Mesenchymal stem cell (in vitro differentiated cells and primary cell): ENCODE results near the gene SPATS2.
"Not testable (repeated sequence)": the region's sequence is repeated elsewhere in the genome, so short reads cannot be mapped to it uniquely, and the experiment has no call there.

Experiments used
- DNase-seq: peaks from one replicate; pipeline ENCODE4 v3.0.0-alpha.2; 2013
- H2AFZ ChIP-seq: one replicate; pipeline ENCODE4 v1.6.1; 2013; ENCODE audit warnings: low read depth, mild to moderate bottlenecking, control low read depth, inconsistent platforms, low read length, moderate library complexity
- H2AK5ac ChIP-seq: 2 replicates; pipeline ENCODE4 v1.6.1; 2013; ENCODE audit warnings: low read length, moderate library complexity, mild to moderate bottlenecking, inconsistent platforms; ENCODE audit not compliant: severe bottlenecking
- H2BK120ac ChIP-seq: one replicate; pipeline ENCODE4 v1.6.1; 2013; ENCODE audit warnings: low read depth, mild to moderate bottlenecking, inconsistent platforms, low read length, moderate library complexity
- H2BK12ac ChIP-seq, 2 experiments: one replicate each; pipeline ENCODE4 v1.6.1; 2013; ENCODE audit warnings: inconsistent platforms in 2 of 2, low read length in 2 of 2, mild to moderate bottlenecking in 2 of 2, moderate library complexity in 2 of 2, control low read depth in 1 of 2
- H2BK15ac ChIP-seq: one replicate; pipeline ENCODE4 v1.6.1; 2013; ENCODE audit warnings: mild to moderate bottlenecking, low read depth, inconsistent platforms; ENCODE audit not compliant: poor library complexity, severe bottlenecking
- H2BK5ac ChIP-seq: 2 replicates; pipeline ENCODE4 v1.6.1; 2013; ENCODE audit warnings: low read depth, mild to moderate bottlenecking, low read length, control low read depth, inconsistent platforms; ENCODE audit not compliant: poor library complexity, severe bottlenecking
- H3K14ac ChIP-seq, 2 experiments: one replicate each; pipeline ENCODE4 v1.6.1; 2013; ENCODE audit warnings: inconsistent platforms in 2 of 2, low read length in 2 of 2, control low read depth in 1 of 2, mild to moderate bottlenecking in 1 of 2, moderate library complexity in 1 of 2
- H3K18ac ChIP-seq, 2 experiments: one replicate each; pipeline ENCODE4 v1.6.1; 2013; ENCODE audit warnings: inconsistent platforms in 2 of 2, low read length in 2 of 2, control low read depth in 1 of 2, low read depth in 1 of 2, mild to moderate bottlenecking in 1 of 2
- H3K23ac ChIP-seq, 2 experiments: one replicate each; pipeline ENCODE4 v1.6.1; 2013; ENCODE audit warnings: inconsistent platforms in 2 of 2, low read length in 2 of 2, mild to moderate bottlenecking in 2 of 2, moderate library complexity in 2 of 2, control low read depth in 1 of 2
- H3K27ac ChIP-seq: 2 replicates; pipeline ENCODE4 v1.5.1; 2013; ENCODE audit warnings: mild to moderate bottlenecking, moderate library complexity, low read length, control low read depth, inconsistent platforms; ENCODE audit not compliant: poor library complexity, severe bottlenecking
- H3K27me3 ChIP-seq, 2 experiments: 2 replicates each; pipeline versions ENCODE4 v1.6.1 to v1.7.0; 2013; ENCODE audit warnings: low read length in 2 of 2, mild to moderate bottlenecking in 2 of 2, moderate library complexity in 2 of 2, control low read depth in 1 of 2, inconsistent platforms in 1 of 2; ENCODE audit not compliant: control insufficient read depth in 1 of 2, insufficient read depth in 1 of 2
- H3K36me3 ChIP-seq, 2 experiments: 2 replicates each; pipeline versions ENCODE4 v1.6.1 to v1.7.0; 2013; ENCODE audit warnings: low read length in 2 of 2, control low read depth in 1 of 2, inconsistent platforms in 1 of 2, low read depth in 1 of 2, mild to moderate bottlenecking in 1 of 2; ENCODE audit not compliant: insufficient read depth in 2 of 2, control insufficient read depth in 1 of 2
- H3K4ac ChIP-seq, 2 experiments: one replicate each; pipeline ENCODE4 v1.6.1; 2013; ENCODE audit warnings: inconsistent platforms in 2 of 2, low read length in 2 of 2, mild to moderate bottlenecking in 2 of 2, moderate library complexity in 2 of 2, control low read depth in 1 of 2, low read depth in 1 of 2
- H3K4me1 ChIP-seq: 2 replicates; pipeline ENCODE4 v1.6.1; 2013; ENCODE audit warnings: low read depth, low read length, control low read depth; ENCODE audit not compliant: control insufficient read depth, insufficient read depth
- H3K4me2 ChIP-seq: 2 replicates; pipeline ENCODE4 v1.6.1; 2013; ENCODE audit warnings: low read length, mild to moderate bottlenecking, inconsistent platforms; ENCODE audit not compliant: poor library complexity, severe bottlenecking
- H3K4me3 ChIP-seq, 2 experiments: 2 replicates each; pipeline versions ENCODE4 v1.5.1 to v1.7.0; 2013; ENCODE audit warnings: low read length in 2 of 2, mild to moderate bottlenecking in 2 of 2, control low read depth in 1 of 2, low read depth in 1 of 2; ENCODE audit not compliant: insufficient read depth in 1 of 2
- H3K79me1 ChIP-seq: replicated peaks from 2 replicates; pipeline ENCODE4 v1.6.1; 2013; ENCODE audit warnings: mild to moderate bottlenecking, control low read depth, low read length, inconsistent platforms; ENCODE audit not compliant: poor library complexity, severe bottlenecking
- H3K9ac ChIP-seq: 2 replicates; pipeline ENCODE4 v1.7.0; 2013; ENCODE audit warnings: mild to moderate bottlenecking, low read length, moderate library complexity
- H3K9me3 ChIP-seq: 2 replicates; pipeline ENCODE4 v1.7.0; 2013; ENCODE audit warnings: mild to moderate bottlenecking, low read length; ENCODE audit not compliant: control insufficient read depth
- H4K8ac ChIP-seq: one replicate; pipeline ENCODE4 v1.6.1; 2013; ENCODE audit warnings: inconsistent platforms, mild to moderate bottlenecking, low read length, moderate library complexity
- H4K91ac ChIP-seq: one replicate; pipeline ENCODE4 v1.6.1; 2013; ENCODE audit warnings: mild to moderate bottlenecking, low read length, inconsistent platforms
- WGBS: methylation state at CpG from one replicate; pipeline ENCODE4 v1.1.7; 2013; ENCODE audit warnings: mixed read lengths; 5-methylcytosine and 5-hydroxymethylcytosine counted together

Gene SPATS2

DNA sequence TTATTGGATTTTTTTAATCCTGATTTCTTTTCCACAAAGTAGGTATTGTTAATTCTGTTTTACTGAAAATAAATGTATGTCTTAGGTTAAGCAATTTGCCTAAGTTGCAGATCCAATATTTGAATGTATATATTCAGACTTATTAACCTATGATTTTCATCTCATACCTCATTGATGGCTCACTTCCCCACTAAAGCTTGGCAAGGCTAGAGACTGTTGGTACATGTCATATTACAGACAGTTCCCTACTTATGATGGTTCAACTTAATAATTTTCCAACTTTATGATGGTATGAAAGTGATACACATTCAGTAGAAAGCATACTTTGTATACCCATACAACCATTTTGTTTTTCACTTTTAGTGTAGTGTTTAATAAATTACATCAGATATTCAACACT lies 138.4 kb downstream of the SPATS2 start:
- H3K4me1 ChIP-seq: peaks cover 9% of the 10 kb centered on the region
- no peak overlapping the region for H2BK120ac ChIP-seq
- H3K36me3 ChIP-seq: peaks cover 10 to 32% of the 10 kb centered on the region in 2 experiments
- H3K9me3 ChIP-seq: no peaks in the 10 kb centered on the region
- H2BK5ac ChIP-seq: no peak overlapping the region
- peaks cover 5% of the 10 kb centered on the region for H3K79me1 ChIP-seq
- no peak overlapping the region for H2BK15ac ChIP-seq
- H2BK12ac ChIP-seq: no peak overlapping the region
- H3K4me3 ChIP-seq: no peak overlapping the region
- H3K14ac ChIP-seq: no peak overlapping the region
- H2AFZ ChIP-seq: no peak overlapping the region
- H3K9ac ChIP-seq: no peak overlapping the region
- no peak for DNase-seq
- H4K91ac ChIP-seq: no peak overlapping the region
- H3K4ac ChIP-seq: no peak overlapping the region
- H2AK5ac ChIP-seq: no peak overlapping the region
- H3K27me3 ChIP-seq: no peaks in the 10 kb centered on the region
- no peak overlapping the region for H4K8ac ChIP-seq
- no peak overlapping the region for H3K27ac ChIP-seq
- no peak overlapping the region for H3K23ac ChIP-seq
- H3K18ac ChIP-seq: no peak overlapping the region
- H3K4me2 ChIP-seq: no peak overlapping the region

DNA sequence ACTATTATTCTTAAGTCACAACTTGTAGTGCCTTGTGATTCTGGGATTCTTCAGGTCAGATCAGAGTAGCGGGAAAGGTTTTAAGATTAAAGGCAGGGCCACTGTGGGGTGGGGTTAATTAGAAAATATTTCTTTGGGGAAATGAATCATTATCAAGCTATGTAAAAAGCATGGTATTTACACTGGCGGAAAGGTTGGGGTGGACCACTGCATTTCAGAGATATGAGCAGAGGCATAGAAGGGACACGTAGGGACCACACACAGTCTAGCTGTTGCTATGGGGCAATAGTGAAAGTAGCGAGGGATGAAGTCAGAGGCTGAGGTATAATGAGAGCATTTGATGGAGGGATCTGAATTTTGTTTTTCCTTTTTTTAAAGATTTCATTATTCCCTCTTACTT lies 139.9 kb downstream of the SPATS2 start:
- Histone ChIP-seq H3K4me3 (no peak overlapping the region), H4K8ac (no peak overlapping the region), H2AFZ (no peak overlapping the region), H2AK5ac (no peak overlapping the region), H3K4me1 (peaks cover 9% of the 10 kb centered on the region), H3K27me3 (no peaks in the 10 kb centered on the region), H3K9ac (no peak overlapping the region), H3K14ac (no peak overlapping the region), H3K9me3 (no peaks in the 10 kb centered on the region), H3K23ac (no peak overlapping the region), H2BK12ac (no peak overlapping the region), H3K18ac (no peak overlapping the region), H3K4me2 (no peak overlapping the region), H3K79me1 (peaks cover 5% of the 10 kb centered on the region), H3K4ac (no peak overlapping the region), H2BK5ac (peak overlapping the region; percentile 51), H2BK15ac (no peak overlapping the region), H4K91ac (no peak overlapping the region), H3K27ac (peak overlapping the region; percentile 43), H3K36me3 (peaks cover 5 to 23% of the 10 kb centered on the region in 2 experiments), H2BK120ac (no peak overlapping the region)
- 12% methylated on average over 3 of the region's 4 CpGs for WGBS
- peak; percentile 84 for DNase-seq

DNA sequence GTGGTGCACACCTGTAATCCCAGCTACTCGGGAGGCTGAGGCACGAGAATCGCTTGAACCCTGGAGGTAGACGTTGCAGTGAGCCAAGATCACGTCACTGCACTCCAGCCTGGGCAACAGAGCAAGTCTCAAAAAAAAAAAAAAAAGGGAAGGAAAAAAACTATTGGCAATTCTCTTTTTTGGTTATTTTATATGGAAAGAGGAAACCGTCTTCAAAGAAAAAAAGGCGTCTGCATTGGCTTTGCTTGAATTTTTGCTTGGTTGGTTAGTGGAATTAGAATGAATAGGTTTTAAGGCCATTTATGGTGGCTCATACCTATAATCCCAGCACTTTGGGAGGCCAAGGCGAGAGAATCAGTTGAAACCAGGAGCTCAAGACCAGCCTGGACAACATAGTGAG lies 142.4 kb downstream of the SPATS2 start:
- peaks cover 3 to 11% of the 10 kb centered on the region in 2 experiments for H3K36me3 ChIP-seq
- H2BK5ac ChIP-seq, DNase-seq, H3K79me1 ChIP-seq, H4K8ac ChIP-seq, H3K4me1 ChIP-seq, H2BK12ac ChIP-seq, H2AK5ac ChIP-seq, H3K9ac ChIP-seq, H3K9me3 ChIP-seq, H3K4ac ChIP-seq, H3K23ac ChIP-seq, H3K27ac ChIP-seq, H2BK120ac ChIP-seq, H3K27me3 ChIP-seq, H3K4me2 ChIP-seq, H2BK15ac ChIP-seq, H3K14ac ChIP-seq, H4K91ac ChIP-seq, H3K4me3 ChIP-seq, H2AFZ ChIP-seq, H3K18ac ChIP-seq: not testable (repeated sequence)
- WGBS: 97% methylated on average over 8 of the region's 8 CpGs

DNA sequence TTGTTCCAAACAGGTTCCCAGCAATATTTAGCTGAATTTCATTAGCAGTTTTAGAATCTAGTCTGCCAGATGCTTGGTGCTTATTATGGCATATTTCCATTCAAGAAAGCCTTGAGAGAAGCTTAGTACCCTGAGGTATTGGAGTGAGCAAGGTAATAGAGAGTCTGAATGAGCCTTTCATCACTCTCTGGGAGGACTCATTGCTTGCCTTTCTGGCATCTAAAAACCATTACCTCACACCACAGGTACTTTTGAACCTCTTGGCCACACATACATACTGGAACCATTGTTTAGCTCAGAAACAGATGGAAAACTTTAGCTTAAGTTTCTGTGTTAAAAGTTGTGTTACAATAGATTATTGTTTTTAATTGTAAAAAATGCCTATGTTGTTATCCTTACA lies 144.1 kb downstream of the SPATS2 start:
- no peak overlapping the region for H3K4me3 ChIP-seq
- DNase-seq: no peak
- H4K91ac ChIP-seq: no peak overlapping the region
- H3K4ac ChIP-seq: no peak overlapping the region
- no peak overlapping the region for H3K4me2 ChIP-seq
- no peak overlapping the region for H3K23ac ChIP-seq
- H2BK12ac ChIP-seq: no peak overlapping the region
- H4K8ac ChIP-seq: no peak overlapping the region
- no peak overlapping the region for H2AFZ ChIP-seq
- no peak overlapping the region for H2BK5ac ChIP-seq
- H3K4me1 ChIP-seq: peaks cover 9% of the 10 kb centered on the region
- H3K9ac ChIP-seq: no peak overlapping the region
- H3K79me1 ChIP-seq: peaks cover 5% of the 10 kb centered on the region
- H3K36me3 ChIP-seq: peaks cover 1 to 2% of the 10 kb centered on the region in 2 experiments
- H3K27me3 ChIP-seq: no peaks in the 10 kb centered on the region
- H3K18ac ChIP-seq: no peak overlapping the region
- H3K14ac ChIP-seq: no peak overlapping the region
- no peak overlapping the region for H2AK5ac ChIP-seq
- H3K27ac ChIP-seq: no peak overlapping the region
- H2BK120ac ChIP-seq: no peak overlapping the region
- H3K9me3 ChIP-seq: no peaks in the 10 kb centered on the region
- H2BK15ac ChIP-seq: no peak overlapping the region
